SK-N-SH (cell line): Measurements from ENCODE around the gene PPP1R3F. TPM values are rescaled to one million over a fixed set of nuclear protein-coding genes. Genes with fewer than 3 reads are reported as not detected.

Source experiments
- CTCF ChIA-PET: fragments of 300-600, 350-600 bp; formaldehyde crosslinking; extraction: SDS; loops from one replicate; lab custom pipeline; 2021; lab: Yijun Ruan, JAX
- POLR2A ChIA-PET: fragments of 350-600 bp; sonication (Branson Sonifier 250); formaldehyde crosslinking; extraction: SDS; loops from one replicate; lab custom pipeline; 2020; ENCODE audit warnings: antibody characterized with exemption, inconsistent platforms; lab: Yijun Ruan, JAX
- DNase-seq: peaks from one replicate; pipeline ENCODE4 v3.0.0; 2012
- H2AFZ ChIP-seq: fragments of 200-600 bp; sonication (generic); 2 replicates; pipeline ENCODE4 v1.8.1; 2016; ENCODE audit warnings: antibody characterized with exemption, mild to moderate bottlenecking, low read depth
- H3F3A ChIP-seq: fragments of 200-600 bp; sonication (generic); replicated peaks from 2 replicates; pipeline ENCODE3; 2016; ENCODE audit warnings: antibody characterized with exemption, mild to moderate bottlenecking; ENCODE audit not compliant: insufficient read depth
- H3K27ac ChIP-seq, 2 experiments: fragments of 200-500 bp in 1 of 2; fragments of 200-600 bp in 1 of 2; sonication (Bioruptor generic) in 1 of 2; sonication (generic), shearing (Covaris generic) in 1 of 2; 2 replicates each; pipeline versions ENCODE4 v1.5.1 to v1.6.1; 2014 to 2016; ENCODE audit warnings: low read depth in 2 of 2, inconsistent platforms in 1 of 2, low read length in 1 of 2, mild to moderate bottlenecking in 1 of 2, mixed read lengths in 1 of 2
- H3K27me3 ChIP-seq: fragments of 200-600 bp; sonication (generic), shearing (Covaris generic); 2 replicates; pipeline ENCODE4 v1.6.1; 2016; ENCODE audit warnings: mixed run types; ENCODE audit not compliant: insufficient read depth
- H3K36me3 ChIP-seq, 2 experiments: fragments of 200-500 bp in 1 of 2; fragments of 200-600 bp in 1 of 2; sonication (Bioruptor generic) in 1 of 2; sonication (generic) in 1 of 2; replicated peaks in 1 of 2; 2 replicates each; pipeline versions ENCODE3 to v1.5.1; 2014 to 2016; ENCODE audit warnings: low read length in 1 of 2, mild to moderate bottlenecking in 1 of 2; ENCODE audit not compliant: insufficient read depth in 2 of 2, control insufficient read depth in 1 of 2
- H3K4me1 ChIP-seq, 2 experiments: fragments of 200-500 bp in 1 of 2; fragments of 200-600 bp in 1 of 2; sonication (Bioruptor generic) in 1 of 2; sonication (generic), shearing (Covaris generic) in 1 of 2; 2 replicates each; pipeline versions ENCODE4 v1.5.1 to v1.6.1; 2014 to 2016; ENCODE audit warnings: low read depth in 1 of 2, low read length in 1 of 2, mixed run types in 1 of 2; ENCODE audit not compliant: insufficient read depth in 2 of 2, control insufficient read depth in 1 of 2
- H3K4me2 ChIP-seq: fragments of 200-600 bp; sonication (generic), shearing (Covaris generic); 2 replicates; pipeline ENCODE4 v1.6.1; 2017; ENCODE audit warnings: mixed run types
- H3K4me3 ChIP-seq, 2 experiments: fragments of 200-500 bp in 1 of 2; fragments of 200-600 bp in 1 of 2; sonication (Bioruptor generic) in 1 of 2; sonication (generic), shearing (Covaris generic) in 1 of 2; 2 replicates each; pipeline versions ENCODE4 v1.5.1 to v1.8.1; 2014 to 2016; ENCODE audit warnings: low read depth in 2 of 2, inconsistent platforms in 1 of 2, low read length in 1 of 2, mild to moderate bottlenecking in 1 of 2, mixed read lengths in 1 of 2, moderate library complexity in 1 of 2
- H3K79me2 ChIP-seq: fragments of 200-600 bp; sonication (generic); 2 replicates; pipeline ENCODE4 v1.8.1; 2017; ENCODE audit warnings: mild to moderate bottlenecking; ENCODE audit not compliant: insufficient read depth
- H3K9ac ChIP-seq: fragments of 200-600 bp; sonication (generic); 2 replicates; pipeline ENCODE4 v1.6.1; 2017; ENCODE audit warnings: mixed run types
- H3K9me2 ChIP-seq: fragments of 200-600 bp; sonication (generic); 2 replicates; pipeline ENCODE4 v1.6.1; 2017; ENCODE audit warnings: mixed run types
- H3K9me3 ChIP-seq: fragments of 200-600 bp; sonication (generic); 2 replicates; pipeline ENCODE4 v1.6.1; 2017; ENCODE audit warnings: mixed run types, mild to moderate bottlenecking, moderate library complexity
- H4K20me1 ChIP-seq: fragments of 200-600 bp; sonication (generic); 2 replicates; pipeline ENCODE4 v1.6.1; 2017; ENCODE audit warnings: mild to moderate bottlenecking, mixed run types; ENCODE audit not compliant: insufficient read depth
- EZH2phosphoT487 ChIP-seq: fragments of 200-600 bp; sonication (generic); IDR thresholded peaks from 2 replicates; pipeline ENCODE4 v1.6.1; 2017; ENCODE audit warnings: low read depth, mixed run types, mild to moderate bottlenecking, antibody characterized with exemption, moderate library complexity, borderline replicate concordance
- FOXJ3 ChIP-seq: sonication (generic); formaldehyde crosslinking; IDR thresholded peaks from 2 replicates; pipeline ENCODE4 v1.5.1; 2020; ENCODE audit warnings: mild to moderate bottlenecking, missing genetic modification reagents
- GABPA ChIP-seq: IDR thresholded peaks from 2 replicates; pipeline ENCODE4 v1.4.0; 2012; ENCODE audit warnings: low read depth, mild to moderate bottlenecking
- JUND ChIP-seq: IDR thresholded peaks from 2 replicates; pipeline ENCODE4 v1.4.0; 2012
- NFIC ChIP-seq: IDR thresholded peaks from 2 replicates; pipeline ENCODE4 v1.4.0; 2012; ENCODE audit warnings: borderline replicate concordance
- NRF1 ChIP-seq: IDR thresholded peaks from 2 replicates; pipeline ENCODE4 v1.6.1; 2012; ENCODE audit warnings: low read depth, mild to moderate bottlenecking, low read length
- RAD21 ChIP-seq: IDR thresholded peaks from 2 replicates; pipeline ENCODE4 v1.6.1; 2012; ENCODE audit warnings: mild to moderate bottlenecking, low read length
- REST ChIP-seq: IDR thresholded peaks from 2 replicates; pipeline ENCODE4 v1.6.1; 2012; ENCODE audit warnings: mild to moderate bottlenecking, low read depth, low read length, moderate library complexity
- SMC3 ChIP-seq: IDR thresholded peaks from 2 replicates; pipeline ENCODE4 v1.6.1; 2012; ENCODE audit warnings: low read depth, low read length, improper control_type of control experiment
- USF1 ChIP-seq: IDR thresholded peaks from 2 replicates; pipeline ENCODE4 v1.4.0; 2012; ENCODE audit warnings: low read depth, borderline replicate concordance
- USF2 ChIP-seq: fragments of 150-350 bp; IDR thresholded peaks from 2 replicates; pipeline ENCODE4 v1.6.1; 2017; ENCODE audit warnings: antibody characterized with exemption, low read length, low read depth, borderline replicate concordance
- WGBS: methylation state at CpG from one replicate; pipeline ENCODE4 v1.1.6; 2017; ENCODE audit warnings: low lambda C conversion rate; 5-methylcytosine and 5-hydroxymethylcytosine counted together
- polyA plus RNA-seq, 3 experiments: library from polyadenylated mRNA; depleted of rRNA; stranded (reverse); fragments of >200 nt; gene quantifications; 2 replicates each; pipeline ENCODE4 v1.2.3, GENCODE V29; 2012

PPP1R3F gene
- polyA plus RNA-seq, 1 of the 3 experiments (the other 2 are of a cell fraction): 6.2 TPM

GRCh38 chrX:49264460-49264859 lies 5.1 kb upstream of the PPP1R3F start, which contains the start of gene FOXP3:
Gene FOXP3 (minus strand): TSS chrX:49264710. CDS start chrX:49258505, 6,205 bp downstream.
- POLR2A ChIA-PET: interaction anchor here (0.6 kb wide), 1 partner anchor 8 kb away, joined by 3 read pairs; no protein-coding TSS in a partner anchor
- H3K4me2 ChIP-seq: no peak within 1 kb of the TSS
- DNase-seq: no peak
- no peaks in the 10 kb centered on the region for H4K20me1 ChIP-seq
- TF ChIP-seq REST (no peak), NFIC (no peak), NRF1 (no peak), JUND (no peak), RAD21 (no peak), EZH2phosphoT487 (no peak), SMC3 (no peak), GABPA (no peak)
- no peaks in the 10 kb centered on the region for H3K9me2 ChIP-seq
- no peak within 1 kb of the TSS for H3K9ac ChIP-seq
- no peak within 1 kb of the TSS for H3K27ac ChIP-seq
- no peaks in the 10 kb centered on the region for H3K9me3 ChIP-seq
- H3K4me1 ChIP-seq: peaks cover 0 to 5% of the 10 kb centered on the region in 2 experiments; a peak in 1 of 4 replicates
- no peaks in the 10 kb centered on the region for H3K36me3 ChIP-seq
- WGBS: 48% methylated on average over 11 of the region's 11 CpGs
- no peak within 1 kb of the TSS for H2AFZ ChIP-seq
- CTCF ChIA-PET: no interaction called here
- no peaks in the 10 kb centered on the region for H3K79me2 ChIP-seq
- peaks cover 4% of the 10 kb centered on the region; the same call in 1 of the 2 replicates for H3K27me3 ChIP-seq
- no peaks in the 10 kb centered on the region for H3F3A ChIP-seq
- H3K4me3 ChIP-seq: no peak within 1 kb of the TSS

- no peak for DNase-seq
- ChIA-PET CTCF (interaction anchor here (1.5 kb wide), 1 partner anchor 74 kb away, joined by 4 read pairs; no protein-coding TSS in a partner anchor), POLR2A (no interaction called here)
- H3K79me2 ChIP-seq: peaks cover 15% of the 10 kb centered on the region; the same call in 1 of the 2 replicates
- no peak overlapping the region for H3K4me3 ChIP-seq
- H2AFZ ChIP-seq: no peak overlapping the region
- peaks cover 0 to 16% of the 10 kb centered on the region in 2 experiments; a peak in 1 of 4 replicates for H3K4me1 ChIP-seq
- no peaks in the 10 kb centered on the region for H3K36me3 ChIP-seq
- H3K4me2 ChIP-seq: no peak overlapping the region
- no peak overlapping the region for H3K9ac ChIP-seq
- no peaks in the 10 kb centered on the region for H4K20me1 ChIP-seq
- H3K9me2 ChIP-seq: no peaks in the 10 kb centered on the region
- H3F3A ChIP-seq: no peaks in the 10 kb centered on the region
- H3K27me3 ChIP-seq: peaks cover 4% of the 10 kb centered on the region; the same call in 1 of the 2 replicates
- TF ChIP-seq USF2 (no peak), FOXJ3 (no peak), SMC3 (no peak), USF1 (no peak)
- H3K9me3 ChIP-seq: no peaks in the 10 kb centered on the region
- no peak overlapping the region for H3K27ac ChIP-seq
- 42% methylated on average over 10 of the region's 10 CpGs for WGBS
Measured at GRCh38 chrX:49266523-49267445, 2.8 kb upstream of the PPP1R3F start.
